Adrenal gland (tissue), 5 donors: ENCODE measurements around the gene KLF15.

Experiments used
- CTCF ChIP-seq, 6 experiments: fragments of 450-650 bp in 4 of 6; fragments of 200-600 bp in 2 of 6; sonication (generic) in 1 of 6; IDR thresholded peaks; 1 replicate in 5 of 6; 2 replicates in 1 of 6; pipeline versions ENCODE4 v1.5.1 to v1.8.0; 2016 to 2021; ENCODE audit warnings: antibody characterized with exemption in 6 of 6, mild to moderate bottlenecking in 2 of 6, moderate library complexity in 1 of 6
- POLR2A ChIP-seq, 2 donors: fragments of 450-650 bp; IDR thresholded peaks; one replicate each; pipeline ENCODE4 v1.6.1; 2017; ENCODE audit warnings: antibody characterized with exemption in 2 of 2, mild to moderate bottlenecking in 2 of 2, moderate library complexity in 1 of 2
- donor health status: DM: no; HTN: no; CAD: no.

DNA sequence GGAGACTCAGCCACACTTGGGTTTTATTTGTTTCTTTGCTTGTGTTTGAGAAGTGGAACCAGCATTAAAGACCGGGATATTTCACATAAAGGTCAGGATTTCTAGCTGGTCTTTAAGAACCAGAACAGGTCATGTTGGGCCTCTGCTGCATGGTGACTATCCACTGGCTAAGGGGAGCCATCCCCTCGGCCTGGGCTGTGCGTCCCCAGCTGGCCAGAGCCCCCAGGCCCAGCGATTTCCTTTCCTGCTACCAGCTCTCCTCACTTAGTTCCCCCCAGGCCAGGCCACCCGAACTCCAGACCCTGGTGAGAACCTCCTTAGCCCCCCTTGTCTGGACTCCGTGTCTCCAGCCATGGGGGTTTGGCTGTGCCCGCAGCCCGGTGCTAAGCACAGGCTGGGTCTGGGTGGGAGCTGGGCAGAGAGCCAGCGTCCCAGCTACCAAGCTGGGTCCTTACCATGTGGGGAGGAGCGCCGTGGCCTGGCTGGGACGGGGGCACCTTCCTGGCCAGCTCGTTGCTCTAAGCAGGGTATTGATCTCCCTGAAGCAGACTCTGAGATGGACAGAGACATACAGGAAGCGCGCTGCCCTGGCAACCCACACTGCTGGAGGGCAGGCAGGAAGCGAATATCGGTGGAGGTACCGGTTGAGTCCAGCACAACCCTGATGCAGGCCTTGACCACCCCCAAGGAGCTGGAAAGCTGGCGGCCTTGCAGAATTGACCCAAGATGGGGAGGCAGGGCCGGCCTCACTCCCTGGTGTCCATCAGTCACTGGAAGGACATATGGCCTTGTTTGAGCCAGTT, 49.4 kb downstream of the KLF15 start:
- TF ChIP-seq CTCF (IDR thresholded peaks at IDR 0.05) (no peak), POLR2A (IDR thresholded peaks at IDR 0.05) (no peak)
